ENCODE data around the gene MIP.
"Not testable (repeated sequence)": the region's sequence is repeated elsewhere in the genome, so short reads cannot be mapped to it uniquely, and the experiment has no call there.

The MIP gene

GRCh38 chr12:56401612-56402011 is 52.8 kb downstream of the MIP start:
- not testable (repeated sequence) for DNase-seq

GRCh38 chr12:56401125-56401524 is 53.3 kb downstream of the MIP start:
- not testable (repeated sequence) for DNase-seq
